Endodermal cell (in vitro differentiated cells): ENCODE data around the gene TNFRSF25. TPM values are rescaled to one million over a fixed set of nuclear protein-coding genes. Genes with fewer than 3 reads are reported as not detected.
A peak's percentile ranks its signal among the peaks of the same experiment; 100 is the strongest.

Experiments used
- DNase-seq: peaks from one replicate; pipeline ENCODE4 v3.0.0-alpha.2; 2017
- H3K27ac ChIP-seq: 2 replicates; pipeline ENCODE4 v1.5.1; 2013; ENCODE audit warnings: mild to moderate bottlenecking, low read depth, low read length, moderate library complexity
- H3K27me3 ChIP-seq: 2 replicates; pipeline ENCODE4 v1.6.1; 2013; ENCODE audit warnings: mild to moderate bottlenecking, low read length, moderate library complexity; ENCODE audit not compliant: insufficient read depth, control insufficient read depth, poor library complexity, severe bottlenecking
- H3K36me3 ChIP-seq: 2 replicates; pipeline ENCODE4 v1.7.0; 2013; ENCODE audit warnings: mild to moderate bottlenecking, low read length, moderate library complexity; ENCODE audit not compliant: control insufficient read depth, insufficient read depth
- H3K4me1 ChIP-seq: one replicate; pipeline ENCODE4 v1.7.0; 2013; ENCODE audit warnings: low read length; ENCODE audit not compliant: control insufficient read depth, insufficient read depth
- H3K4me3 ChIP-seq: 2 replicates; pipeline ENCODE4 v1.5.1; 2013; ENCODE audit warnings: mild to moderate bottlenecking, low read length, moderate library complexity
- H3K9ac ChIP-seq: 2 replicates; pipeline ENCODE4 v1.6.1; 2013; ENCODE audit warnings: mild to moderate bottlenecking, low read length, moderate library complexity; ENCODE audit not compliant: poor library complexity, severe bottlenecking; ENCODE audit errors: extremely low read depth
- H3K9me3 ChIP-seq: 2 replicates; pipeline ENCODE4 v1.6.1; 2013; ENCODE audit warnings: mild to moderate bottlenecking, low read length, moderate library complexity; ENCODE audit not compliant: control insufficient read depth
- H3K27ac Mint-ChIP-seq: 2 replicates; pipeline ENCODE4 v1.8.0; 2020; ENCODE audit warnings: mixed read lengths
- H3K27me3 Mint-ChIP-seq: 2 replicates; pipeline ENCODE4 v1.8.0; 2021; ENCODE audit warnings: mild to moderate bottlenecking, mixed read lengths; ENCODE audit not compliant: insufficient read depth
- H3K36me3 Mint-ChIP-seq: 2 replicates; pipeline ENCODE4 v1.8.0; 2020; ENCODE audit warnings: low read depth, mixed read lengths
- H3K4me1 Mint-ChIP-seq: 2 replicates; pipeline ENCODE4 v1.8.0; 2020; ENCODE audit warnings: mixed read lengths
- H3K4me3 Mint-ChIP-seq: 2 replicates; pipeline ENCODE4 v1.8.0; 2020; ENCODE audit warnings: mild to moderate bottlenecking, moderate library complexity, mixed read lengths
- H3K9me3 Mint-ChIP-seq: 2 replicates; pipeline ENCODE4 v1.8.0; 2020; ENCODE audit warnings: mild to moderate bottlenecking, mixed read lengths
- WGBS, 2 experiments: methylation state at CpG; one replicate each; pipeline versions ENCODE4 v1.1.5 to v1.1.7; 2013; ENCODE audit warnings: missing lambda C conversion rate in 2 of 2, mixed read lengths in 1 of 2; ENCODE audit not compliant: insufficient coverage in 1 of 2, insufficient read length in 1 of 2; 5-methylcytosine and 5-hydroxymethylcytosine counted together
- total RNA-seq, 2 donors: library from RNA; stranded (reverse); fragmentation: NEBNext Ultra II Directional in 1 of 2; extraction: Animal tissue kit (Norgen Biotek cat#: 25700) in 1 of 2; gene quantifications; 2 replicates in 1 of 2; 3 replicates in 1 of 2; pipeline ENCODE4 v1.2.1, GENCODE V29; 2021
- TF ChIP-seq, protein P1 (sequence below): fragments of 200-600 bp; sonication (generic); conservative IDR thresholded peaks from 2 replicates; pipeline ENCODE4 v1.5.0; 2021; ENCODE audit warnings: antibody characterized with exemption, mild to moderate bottlenecking

The TNFRSF25 gene
- total RNA-seq, 2 donors from 2014 or later: 25.9 to 26.9 TPM

DNA sequence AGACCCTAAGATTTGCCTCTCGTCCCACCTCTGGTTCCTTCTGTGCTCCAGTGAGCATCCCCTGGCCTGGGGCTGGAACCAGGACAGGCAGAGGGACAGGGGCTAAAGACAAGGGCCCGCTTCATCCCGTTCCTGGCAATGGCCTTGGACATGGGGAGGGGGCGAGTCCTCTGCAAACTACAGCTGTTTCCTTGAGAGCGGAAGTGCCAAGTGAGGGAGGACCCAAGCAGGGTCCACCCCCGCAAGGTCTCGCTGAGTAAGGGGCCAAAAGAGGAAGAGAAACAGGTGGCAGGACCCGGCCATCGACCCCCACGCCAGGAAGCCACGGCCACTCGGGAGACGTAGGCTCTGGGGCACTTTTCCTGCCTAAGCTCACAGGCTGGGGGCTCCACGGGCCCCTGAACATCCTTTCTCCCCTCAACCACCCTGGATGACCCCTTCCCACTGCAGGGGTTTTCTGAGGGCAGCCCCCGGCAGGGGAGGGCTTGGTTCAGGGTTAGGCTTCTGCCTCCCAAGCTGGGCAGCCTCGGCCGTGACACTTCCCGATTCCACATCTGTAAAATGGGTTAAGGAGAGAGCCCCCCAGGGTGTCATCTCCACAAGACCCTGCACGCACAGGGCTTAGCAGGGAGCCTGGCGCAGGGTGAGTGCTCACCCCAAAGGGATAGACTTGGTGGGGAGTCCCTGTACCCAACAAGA lies 43.4 kb upstream of the TNFRSF25 start:
- H3K4me1 ChIP-seq: no peaks in the 10 kb centered on the region
- DNase-seq: peak; percentile 39
- no peaks in the 10 kb centered on the region for H3K4me1 Mint-ChIP-seq
- no peak overlapping the region for H3K9ac ChIP-seq
- no peaks in the 10 kb centered on the region for H3K36me3 ChIP-seq
- H3K4me3 ChIP-seq: no peak overlapping the region
- no peaks in the 10 kb centered on the region for H3K27me3 Mint-ChIP-seq
- no peaks in the 10 kb centered on the region for H3K9me3 Mint-ChIP-seq
- H3K36me3 Mint-ChIP-seq: no peaks in the 10 kb centered on the region
- no peaks in the 10 kb centered on the region for H3K9me3 ChIP-seq
- H3K27me3 ChIP-seq: no peaks in the 10 kb centered on the region
- no peak overlapping the region for H3K27ac ChIP-seq
- TF ChIP-seq, protein P1, sequence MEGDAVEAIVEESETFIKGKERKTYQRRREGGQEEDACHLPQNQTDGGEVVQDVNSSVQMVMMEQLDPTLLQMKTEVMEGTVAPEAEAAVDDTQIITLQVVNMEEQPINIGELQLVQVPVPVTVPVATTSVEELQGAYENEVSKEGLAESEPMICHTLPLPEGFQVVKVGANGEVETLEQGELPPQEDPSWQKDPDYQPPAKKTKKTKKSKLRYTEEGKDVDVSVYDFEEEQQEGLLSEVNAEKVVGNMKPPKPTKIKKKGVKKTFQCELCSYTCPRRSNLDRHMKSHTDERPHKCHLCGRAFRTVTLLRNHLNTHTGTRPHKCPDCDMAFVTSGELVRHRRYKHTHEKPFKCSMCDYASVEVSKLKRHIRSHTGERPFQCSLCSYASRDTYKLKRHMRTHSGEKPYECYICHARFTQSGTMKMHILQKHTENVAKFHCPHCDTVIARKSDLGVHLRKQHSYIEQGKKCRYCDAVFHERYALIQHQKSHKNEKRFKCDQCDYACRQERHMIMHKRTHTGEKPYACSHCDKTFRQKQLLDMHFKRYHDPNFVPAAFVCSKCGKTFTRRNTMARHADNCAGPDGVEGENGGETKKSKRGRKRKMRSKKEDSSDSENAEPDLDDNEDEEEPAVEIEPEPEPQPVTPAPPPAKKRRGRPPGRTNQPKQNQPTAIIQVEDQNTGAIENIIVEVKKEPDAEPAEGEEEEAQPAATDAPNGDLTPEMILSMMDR: no peak
- WGBS, 2 experiments: 87 to 90% methylated on average over 10 to 20 of the region's 20 CpGs
- no peak overlapping the region for H3K27ac Mint-ChIP-seq
- no peak overlapping the region for H3K4me3 Mint-ChIP-seq

DNA sequence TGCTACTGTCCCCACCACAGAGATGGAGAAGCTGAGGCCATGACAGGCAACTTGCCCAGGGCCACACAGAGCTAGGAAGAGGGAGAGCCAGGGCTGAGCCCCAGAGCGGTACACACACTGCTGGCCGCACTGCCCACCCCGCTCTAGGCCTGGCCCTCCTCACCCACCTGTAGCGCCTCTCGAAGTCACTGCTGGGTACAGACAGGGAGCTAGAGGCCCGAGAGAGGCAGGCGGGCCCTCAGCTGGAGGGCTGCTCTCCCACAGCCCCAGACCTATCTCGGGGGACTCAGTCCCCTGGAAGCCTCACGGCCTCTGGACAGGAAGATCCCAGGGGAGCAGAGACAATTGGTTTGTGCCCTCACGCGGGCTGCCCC lies 42.8 kb upstream of the TNFRSF25 start:
- H3K4me3 ChIP-seq: no peak overlapping the region
- no peak overlapping the region for H3K27ac ChIP-seq
- H3K36me3 ChIP-seq: no peaks in the 10 kb centered on the region
- H3K9ac ChIP-seq: no peak overlapping the region
- DNase-seq: peak; percentile 45
- H3K9me3 ChIP-seq: no peaks in the 10 kb centered on the region
- 90 to 96% methylated on average over 7 to 11 of the region's 11 CpGs for WGBS, 2 experiments
- Mint-ChIP-seq H3K9me3 (no peaks in the 10 kb centered on the region), H3K4me1 (no peaks in the 10 kb centered on the region), H3K27ac (no peak overlapping the region), H3K27me3 (no peaks in the 10 kb centered on the region), H3K4me3 (no peak overlapping the region), H3K36me3 (no peaks in the 10 kb centered on the region)
- TF ChIP-seq, protein P1: no peak
- no peaks in the 10 kb centered on the region for H3K27me3 ChIP-seq
- H3K4me1 ChIP-seq: no peaks in the 10 kb centered on the region

DNA sequence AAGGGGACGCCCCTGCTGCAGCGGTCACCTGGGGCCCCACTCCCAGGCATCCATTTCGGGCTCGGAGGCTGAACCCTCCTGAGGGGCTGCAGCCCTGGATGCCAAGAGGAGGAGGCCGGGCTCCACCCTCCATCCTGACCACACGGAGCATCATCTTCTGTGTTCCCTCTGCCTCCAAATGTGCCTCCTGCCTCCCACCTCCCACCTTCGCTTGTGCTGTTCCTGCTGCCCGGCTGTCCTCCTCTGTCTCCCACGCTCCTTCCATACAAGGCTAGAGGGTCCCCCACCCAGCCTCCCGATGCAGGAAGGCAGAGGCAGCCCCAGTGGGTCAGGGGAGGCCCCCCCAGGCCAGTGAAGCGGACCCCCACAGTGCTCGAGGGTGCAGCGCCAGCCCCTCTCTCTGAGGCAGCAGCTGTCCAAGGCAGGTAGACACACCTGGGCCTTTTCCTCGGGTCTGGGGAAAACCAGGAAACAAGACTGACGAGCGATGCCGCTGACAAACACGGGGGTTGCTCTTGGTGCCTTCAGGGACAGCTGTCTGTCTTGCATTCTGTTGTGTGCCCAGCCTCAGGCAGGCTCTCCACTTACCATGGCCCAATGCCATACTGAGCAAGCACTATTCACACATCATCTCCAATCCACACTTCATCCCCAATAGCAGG lies 42.3 kb upstream of the TNFRSF25 start:
- TF ChIP-seq, protein P1: no peak
- Histone ChIP-seq H3K9me3 (no peaks in the 10 kb centered on the region), H3K9ac (no peak overlapping the region), H3K27ac (no peak overlapping the region), H3K27me3 (no peaks in the 10 kb centered on the region), H3K4me3 (no peak overlapping the region), H3K36me3 (no peaks in the 10 kb centered on the region), H3K4me1 (no peaks in the 10 kb centered on the region)
- Mint-ChIP-seq H3K4me3 (no peak overlapping the region), H3K4me1 (no peaks in the 10 kb centered on the region), H3K27ac (no peak overlapping the region), H3K9me3 (no peaks in the 10 kb centered on the region), H3K27me3 (no peaks in the 10 kb centered on the region), H3K36me3 (no peaks in the 10 kb centered on the region)
- DNase-seq: peak; percentile 41
- WGBS, 2 experiments: 87 to 93% methylated on average over 8 to 18 of the region's 18 CpGs
